Activated naive CD4-positive, alpha-beta T cell treated with anti-CD3 and anti-CD28 coated beads for 36 hours (primary cell): ENCODE results near the gene STAT1. TPM values are rescaled to one million over a fixed set of nuclear protein-coding genes. Genes with fewer than 3 reads are reported as not detected.
A peak's percentile ranks its signal among the peaks of the same experiment; 100 is the strongest.

ENCODE experiments used
- CTCF ChIA-PET: fragments of 350-600 bp; sonication (Branson Sonifier 250); formaldehyde crosslinking; loops from one replicate; lab custom pipeline; 2021; ENCODE audit warnings: antibody characterized with exemption; lab: Charles Lee
- DNase-seq: peaks from one replicate; pipeline ENCODE4 v3.0.0-alpha.2; 2020
- H3K27ac Mint-ChIP-seq: one replicate; pipeline ENCODE4 v1.8.0; 2021; ENCODE audit warnings: mild to moderate bottlenecking, mixed read lengths
- H3K27me3 Mint-ChIP-seq: one replicate; pipeline ENCODE4 v1.8.0; 2021; ENCODE audit warnings: low read depth, mixed read lengths
- H3K36me3 Mint-ChIP-seq: one replicate; pipeline ENCODE4 v1.8.0; 2021; ENCODE audit warnings: low read depth, mixed read lengths
- H3K4me1 Mint-ChIP-seq: one replicate; pipeline ENCODE4 v1.8.0; 2021; ENCODE audit warnings: low read depth, mixed read lengths
- H3K4me3 Mint-ChIP-seq: one replicate; pipeline ENCODE4 v1.8.0; 2021; ENCODE audit warnings: mild to moderate bottlenecking, moderate library complexity, mixed read lengths
- H3K9me3 Mint-ChIP-seq: one replicate; pipeline ENCODE4 v1.8.0; 2021; ENCODE audit warnings: mixed read lengths
- intact Hi-C: fragments of 100-400 bp; cut with micrococcal nuclease; formaldehyde crosslinking; loops from one replicate; pipeline ENCODE4 v1.15.1; 2023
- total RNA-seq, 2 experiments: library from RNA; stranded (reverse); gene quantifications; one replicate each; pipeline ENCODE4 v1.2.3, GENCODE V29; 2021

Gene STAT1
- total RNA-seq, 2 experiments from 2014 or later = 376 to 402 TPM

DNA sequence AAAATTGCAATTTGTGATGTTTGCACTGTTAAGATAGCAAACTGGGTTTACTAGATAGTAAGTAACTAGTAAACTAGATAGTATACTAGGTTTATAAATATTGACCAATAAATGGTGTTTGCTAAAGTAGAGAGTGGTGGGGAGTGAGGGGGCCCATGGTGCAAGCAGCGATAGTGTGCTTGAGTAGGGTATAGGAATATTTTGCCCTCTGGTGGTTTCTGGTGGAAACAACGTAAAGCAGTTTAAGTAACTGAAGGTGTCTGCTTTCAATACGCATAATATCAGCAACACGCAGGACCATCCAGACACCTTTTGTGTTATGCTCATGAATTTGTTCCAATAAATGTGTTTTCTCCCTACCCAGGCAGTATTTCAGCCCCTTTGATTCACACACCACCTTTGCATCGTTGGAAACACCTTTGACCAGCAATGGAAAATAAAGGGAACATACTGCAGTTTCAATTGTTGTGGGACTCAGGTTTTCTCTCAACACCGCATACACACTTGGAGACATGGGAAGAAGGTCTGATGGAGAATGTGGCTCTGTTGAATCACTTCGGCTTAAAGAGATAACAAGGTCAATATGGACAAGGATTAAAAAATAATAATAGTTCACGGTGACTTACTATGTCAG is 16.7 kb upstream of the STAT1 start:
- intact Hi-C loops = loop anchor here (1.0 to 5.0 kb wide), 4 partner anchors 16 to 249 kb away; partner anchors contain the start of gene STAT1
- H3K9me3 Mint-ChIP-seq = no peaks in the 10 kb centered on the region
- no peaks in the 10 kb centered on the region for H3K27me3 Mint-ChIP-seq
- no peak overlapping the region for H3K4me3 Mint-ChIP-seq
- peak; percentile 59 for DNase-seq
- H3K36me3 Mint-ChIP-seq = peaks cover 18% of the 10 kb centered on the region
- CTCF ChIA-PET = interaction anchor here (0.7 to 2.5 kb wide), 8 partner anchors 10 to 247 kb away, joined by 3 to 15 read pairs (median 4); no protein-coding TSS in a partner anchor
- H3K27ac Mint-ChIP-seq = peak overlapping the region; percentile 44
- H3K4me1 Mint-ChIP-seq = peaks cover 48% of the 10 kb centered on the region

DNA sequence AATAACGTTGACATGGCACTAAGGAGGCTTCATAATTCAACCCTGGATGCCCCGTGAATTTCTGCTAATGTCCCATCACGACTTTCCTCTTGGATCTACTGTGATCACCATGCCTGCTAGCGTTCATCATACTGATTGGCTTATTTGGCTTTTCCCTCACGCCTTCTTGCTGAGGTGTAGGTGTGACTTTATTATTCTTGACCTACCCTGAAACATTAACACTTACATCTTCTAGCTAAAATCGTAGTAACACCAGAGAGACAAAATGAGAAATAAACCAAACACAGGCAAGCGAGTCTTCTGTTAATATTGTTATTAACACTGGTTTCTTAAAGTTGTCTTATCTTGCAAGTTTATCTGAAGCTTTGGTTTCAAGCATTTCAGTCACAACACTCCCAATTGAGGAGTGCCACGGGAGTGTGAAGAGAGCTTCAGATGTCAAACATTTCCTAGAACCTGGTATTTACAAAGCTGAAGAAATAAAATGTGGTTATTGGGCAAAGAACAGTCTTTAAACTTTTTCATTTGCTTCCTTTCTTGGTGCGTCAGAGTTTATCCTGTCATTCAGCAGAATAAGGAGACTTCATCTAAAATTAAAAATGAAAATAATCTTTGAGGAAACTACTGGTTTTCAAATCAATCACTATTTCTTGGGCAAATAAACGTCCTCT is 15.4 kb upstream of the STAT1 start:
- CTCF ChIA-PET = interaction anchor here (0.7 to 2.5 kb wide), 13 partner anchors 9 to 524 kb away, joined by 3 to 15 read pairs (median 4); no protein-coding TSS in a partner anchor
- Mint-ChIP-seq H3K4me3 (no peak overlapping the region), H3K27me3 (no peaks in the 10 kb centered on the region), H3K36me3 (peaks cover 17% of the 10 kb centered on the region), H3K27ac (peak overlapping the region; percentile 79), H3K9me3 (no peaks in the 10 kb centered on the region), H3K4me1 (peaks cover 60% of the 10 kb centered on the region)
- DNase-seq = no peak
- intact Hi-C loops = loop anchor here (1.0 to 10.0 kb wide), 2 partner anchors 8 to 1725 kb away; no protein-coding TSS in a partner anchor

DNA sequence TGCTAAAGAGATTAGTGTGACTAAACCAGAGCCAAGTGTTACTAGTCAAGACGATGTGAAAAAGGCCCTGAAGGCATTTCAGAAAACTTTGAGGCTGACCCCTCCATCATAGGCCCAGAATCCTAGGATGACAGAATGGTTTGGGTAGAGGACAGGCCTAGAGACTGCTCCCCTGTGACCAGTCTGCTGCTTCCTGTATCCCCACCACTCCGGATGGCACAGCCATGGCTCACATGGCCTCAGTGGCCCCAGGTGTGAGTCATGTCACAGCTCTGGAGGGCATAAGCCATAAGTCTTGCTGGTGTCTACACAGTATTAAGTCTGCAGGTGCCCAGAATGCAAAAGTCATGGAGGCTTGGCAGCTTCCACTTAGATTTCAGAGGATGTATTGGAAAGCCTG is 12.4 kb upstream of the STAT1 start:
- Mint-ChIP-seq H3K27ac (no peak overlapping the region), H3K27me3 (no peaks in the 10 kb centered on the region), H3K36me3 (peaks cover 17% of the 10 kb centered on the region), H3K9me3 (no peaks in the 10 kb centered on the region), H3K4me3 (no peak overlapping the region), H3K4me1 (peaks cover 63% of the 10 kb centered on the region)
- CTCF ChIA-PET = interaction anchor here (0.7 to 1.1 kb wide), 3 partner anchors 12 to 176 kb away, joined by 3 to 4 read pairs (median 4); partner anchors contain the start of gene STAT1
- intact Hi-C loops = loop anchor here (10.0 kb wide), 1 partner anchor 1722 kb away; no protein-coding TSS in a partner anchor
- no peak for DNase-seq

DNA sequence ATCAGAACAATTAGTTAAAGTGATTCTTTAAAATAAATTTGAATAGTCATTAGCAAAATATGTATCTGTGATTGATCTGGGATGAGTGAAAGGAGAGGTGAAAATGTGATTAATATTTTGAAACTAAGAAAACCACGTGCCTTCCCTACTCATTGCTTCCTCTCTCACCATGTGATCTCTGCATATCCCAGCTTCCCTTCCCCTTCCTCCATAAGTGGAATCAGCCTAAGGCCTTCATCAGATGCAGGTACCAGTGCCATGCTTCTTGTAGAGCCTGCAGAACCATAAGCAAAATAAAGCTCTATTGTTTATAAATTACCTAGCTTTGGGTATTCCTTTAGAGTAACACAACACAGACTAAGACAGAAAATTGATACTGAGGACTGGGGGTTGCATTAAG is 11.2 kb upstream of the STAT1 start:
- Mint-ChIP-seq H3K4me3 (no peak overlapping the region), H3K9me3 (no peaks in the 10 kb centered on the region), H3K27me3 (no peaks in the 10 kb centered on the region), H3K27ac (peak overlapping the region; percentile 21), H3K36me3 (peaks cover 17% of the 10 kb centered on the region), H3K4me1 (peaks cover 51% of the 10 kb centered on the region)
- no peak for DNase-seq
- intact Hi-C loops = loop anchor here (10.0 kb wide), 1 partner anchor 1720 kb away; no protein-coding TSS in a partner anchor
- CTCF ChIA-PET = interaction anchor here (1.2 kb wide), 2 partner anchors 10 to 11 kb away, joined by 3 to 4 read pairs; partner anchors contain the start of gene STAT1

DNA sequence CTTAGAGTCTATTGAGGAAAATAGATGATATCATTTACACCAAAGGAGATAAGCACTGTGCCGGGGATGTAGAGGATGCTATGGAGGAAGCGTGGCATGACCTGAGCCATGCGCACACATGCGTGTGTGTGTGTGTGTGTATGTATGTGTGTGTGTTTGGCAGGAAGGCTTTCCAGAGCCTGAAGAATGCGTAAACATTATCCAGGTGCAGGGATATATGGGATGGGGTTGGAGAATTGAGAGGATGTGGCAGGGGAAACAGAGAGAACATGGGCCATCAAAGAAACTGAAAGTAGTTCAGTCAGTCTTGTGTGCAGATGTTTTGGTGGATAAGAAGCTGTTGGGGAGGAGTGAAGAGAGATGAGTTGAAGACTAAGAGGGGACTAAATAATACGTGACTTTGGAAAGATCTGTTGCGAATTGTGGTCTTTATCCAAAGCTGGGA is 9.3 kb upstream of the STAT1 start:
- no peak for DNase-seq
- Mint-ChIP-seq H3K4me3 (no peak overlapping the region), H3K4me1 (peaks cover 46% of the 10 kb centered on the region), H3K27ac (no peak overlapping the region), H3K9me3 (no peaks in the 10 kb centered on the region), H3K27me3 (no peaks in the 10 kb centered on the region), H3K36me3 (peaks cover 9% of the 10 kb centered on the region)
- CTCF ChIA-PET = interaction anchor here (1.1 to 1.6 kb wide), 4 partner anchors 8 to 29 kb away, joined by 3 to 5 read pairs (median 4); no protein-coding TSS in a partner anchor
- intact Hi-C loops = loop anchor here (2.0 to 10.0 kb wide), 7 partner anchors 230 to 1718 kb away; partner anchors contain the start of genes ASNSD1 and NAB1

DNA sequence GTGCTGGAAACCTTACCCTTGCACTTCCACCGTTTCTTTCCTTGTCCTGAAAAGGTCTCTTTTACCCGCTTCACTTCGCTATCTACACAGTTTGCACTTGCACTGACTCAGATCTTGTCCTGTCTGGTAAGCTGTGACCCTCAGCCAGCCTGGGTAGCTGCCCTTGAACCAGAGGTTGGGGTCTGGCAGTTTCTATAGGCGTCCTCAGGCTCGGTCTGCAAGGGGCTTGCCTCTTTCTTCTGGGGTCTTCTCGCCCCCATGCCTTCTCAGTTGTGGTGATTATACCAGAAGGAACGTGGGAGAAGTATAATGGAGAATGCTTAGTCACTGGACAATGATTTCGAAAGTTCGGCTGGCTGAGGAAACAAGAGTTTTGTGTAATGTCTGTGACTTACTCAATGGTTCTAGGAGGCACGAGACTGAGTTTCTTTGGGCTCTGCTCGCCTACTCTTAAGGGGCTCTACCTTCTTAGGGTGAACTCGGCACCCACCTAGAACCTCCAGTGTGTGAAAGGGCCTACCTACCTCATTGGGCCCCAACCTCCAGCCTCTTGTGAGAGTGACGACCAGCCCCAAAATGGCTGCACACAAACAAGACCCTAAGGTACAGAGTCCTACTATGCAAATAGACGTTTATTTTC is 6.9 kb upstream of the STAT1 start:
- CTCF ChIA-PET = interaction anchor here (1.0 to 1.3 kb wide), 2 partner anchors 8 to 33 kb away, joined by 4 read pairs; no protein-coding TSS in a partner anchor
- H3K4me1 Mint-ChIP-seq = peaks cover 41% of the 10 kb centered on the region
- peaks cover 5% of the 10 kb centered on the region for H3K9me3 Mint-ChIP-seq
- no peaks in the 10 kb centered on the region for H3K27me3 Mint-ChIP-seq
- no peak overlapping the region for H3K27ac Mint-ChIP-seq
- peaks cover 5% of the 10 kb centered on the region for H3K36me3 Mint-ChIP-seq
- peak; percentile 61 for DNase-seq
- intact Hi-C loops = loop anchor here (1.0 to 10.0 kb wide), 14 partner anchors 8 to 1716 kb away; partner anchors contain the start of genes ASNSD1, NAB1 and NABP1
- H3K4me3 Mint-ChIP-seq = no peak overlapping the region

DNA sequence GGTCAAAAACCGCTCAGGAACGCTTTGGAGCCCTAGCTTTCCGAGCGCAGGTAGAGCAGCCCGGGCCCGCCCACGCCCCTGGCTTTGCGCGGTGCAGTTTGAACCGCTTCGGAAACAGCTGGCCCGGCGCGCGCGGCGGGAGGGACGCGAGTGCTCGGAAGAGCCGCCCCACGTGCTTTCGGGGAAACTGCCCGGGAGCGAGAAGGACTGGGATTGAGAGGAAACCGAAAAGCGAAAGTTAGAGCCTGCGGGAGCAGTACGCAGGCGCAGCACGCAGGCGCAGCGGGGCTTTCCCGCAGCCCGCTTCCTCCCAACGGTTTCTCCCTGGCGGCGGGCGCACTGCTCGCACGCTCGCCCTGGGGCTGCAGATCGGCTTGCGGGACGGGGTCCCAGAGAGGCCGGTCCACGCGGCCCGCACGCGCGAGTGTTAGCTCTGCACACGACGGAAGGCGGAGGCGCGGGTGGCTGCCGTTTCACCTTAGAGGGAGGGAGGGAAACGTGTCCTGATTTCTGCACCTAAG is 6.3 kb upstream of the STAT1 start:
- DNase-seq = peak; percentile 93
- Mint-ChIP-seq H3K27me3 (no peaks in the 10 kb centered on the region), H3K27ac (no peak overlapping the region), H3K9me3 (peaks cover 8% of the 10 kb centered on the region), H3K4me3 (no peak overlapping the region), H3K4me1 (peaks cover 36% of the 10 kb centered on the region), H3K36me3 (peaks cover 4% of the 10 kb centered on the region)
- CTCF ChIA-PET = interaction anchor here (0.9 to 1.3 kb wide), 6 partner anchors 8 to 170 kb away, joined by 3 to 4 read pairs (median 4); no protein-coding TSS in a partner anchor
- intact Hi-C loops = loop anchor here (1.0 to 10.0 kb wide), 12 partner anchors 9 to 1715 kb away; partner anchors contain the start of genes ASNSD1, NAB1 and NABP1

DNA sequence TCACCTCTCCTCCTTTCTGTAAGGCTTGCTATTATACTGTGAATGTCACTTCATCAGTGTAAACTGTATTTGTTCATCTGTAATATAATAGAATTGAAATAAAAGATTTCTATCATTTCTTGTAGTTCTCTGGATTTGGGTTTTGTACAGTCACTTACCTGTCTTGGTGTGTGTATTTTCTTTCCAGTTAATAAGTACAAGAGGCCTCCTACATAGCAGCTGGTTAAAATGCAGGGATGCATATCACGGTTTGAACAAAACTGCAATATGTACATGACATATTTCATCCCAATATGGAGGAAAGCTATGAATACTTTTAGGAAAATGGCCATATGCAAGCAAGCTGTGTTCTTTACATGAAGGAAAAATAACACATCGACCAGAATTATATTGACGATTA is 5.4 kb upstream of the STAT1 start:
- Mint-ChIP-seq H3K36me3 (peaks cover 3% of the 10 kb centered on the region), H3K4me3 (no peak overlapping the region), H3K27ac (peak overlapping the region; percentile 74), H3K4me1 (peaks cover 27% of the 10 kb centered on the region), H3K27me3 (no peaks in the 10 kb centered on the region), H3K9me3 (peaks cover 8% of the 10 kb centered on the region)
- intact Hi-C loops = no loop called here
- no peak for DNase-seq
- CTCF ChIA-PET = interaction anchor here (0.9 to 1.3 kb wide), 6 partner anchors 9 to 169 kb away, joined by 3 to 4 read pairs (median 4); no protein-coding TSS in a partner anchor

DNA sequence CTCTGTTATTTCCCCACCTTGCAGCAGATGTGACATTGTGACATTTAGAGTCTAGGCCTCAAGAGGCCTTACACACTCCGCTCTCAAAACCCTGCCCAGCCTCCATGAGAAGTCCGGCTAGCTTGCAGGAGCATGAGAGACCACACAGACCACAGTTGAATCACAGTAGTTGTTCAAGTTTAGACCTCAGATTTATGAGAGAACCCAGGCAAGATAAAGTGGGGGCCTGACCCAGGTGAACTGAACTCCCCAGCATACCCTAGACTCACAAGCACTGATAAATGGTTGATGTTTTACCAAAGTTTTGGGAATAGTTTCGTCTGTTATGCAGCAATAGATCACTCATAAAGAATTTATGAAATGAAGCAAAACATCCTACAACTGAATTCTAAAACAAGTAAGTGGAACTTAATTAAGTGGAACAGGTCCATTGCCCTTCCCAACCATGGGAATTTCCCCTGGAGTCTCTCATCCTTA is 4.7 kb upstream of the STAT1 start:
- Mint-ChIP-seq H3K4me1 (peaks cover 24% of the 10 kb centered on the region), H3K36me3 (peaks cover 3% of the 10 kb centered on the region), H3K4me3 (peak overlapping the region; percentile 48), H3K9me3 (peaks cover 8% of the 10 kb centered on the region), H3K27ac (peak overlapping the region; percentile 74), H3K27me3 (no peaks in the 10 kb centered on the region)
- DNase-seq = no peak
- intact Hi-C loops = no loop called here
- CTCF ChIA-PET = interaction anchor here (1.3 kb wide), 1 partner anchor 136 kb away, joined by 4 read pairs; no protein-coding TSS in a partner anchor

DNA sequence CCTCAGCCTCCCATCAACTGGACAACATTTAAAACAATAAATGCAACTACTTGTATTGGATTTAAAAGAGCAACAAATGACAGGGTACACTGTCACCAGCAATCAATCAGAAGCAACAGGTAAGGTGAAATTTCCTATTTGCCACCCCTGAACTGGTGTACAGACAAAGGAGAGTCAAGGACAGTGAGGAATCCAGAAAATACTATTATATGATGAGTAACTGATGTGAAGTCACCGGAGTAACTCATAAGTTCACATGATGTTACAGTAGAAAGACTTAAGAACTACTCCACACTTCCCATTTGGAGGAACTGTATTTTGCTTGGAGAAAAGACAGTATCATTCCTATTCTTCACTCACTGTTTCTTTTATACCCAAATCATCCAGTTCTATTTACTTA is 4.1 kb upstream of the STAT1 start:
- peak overlapping the region; percentile 48 for H3K4me3 Mint-ChIP-seq
- peaks cover 24% of the 10 kb centered on the region for H3K4me1 Mint-ChIP-seq
- no peaks in the 10 kb centered on the region for H3K27me3 Mint-ChIP-seq
- intact Hi-C loops = no loop called here
- peaks cover 8% of the 10 kb centered on the region for H3K9me3 Mint-ChIP-seq
- peaks cover 3% of the 10 kb centered on the region for H3K36me3 Mint-ChIP-seq
- DNase-seq = no peak
- peak overlapping the region; percentile 37 for H3K27ac Mint-ChIP-seq
- CTCF ChIA-PET = no interaction called here

DNA sequence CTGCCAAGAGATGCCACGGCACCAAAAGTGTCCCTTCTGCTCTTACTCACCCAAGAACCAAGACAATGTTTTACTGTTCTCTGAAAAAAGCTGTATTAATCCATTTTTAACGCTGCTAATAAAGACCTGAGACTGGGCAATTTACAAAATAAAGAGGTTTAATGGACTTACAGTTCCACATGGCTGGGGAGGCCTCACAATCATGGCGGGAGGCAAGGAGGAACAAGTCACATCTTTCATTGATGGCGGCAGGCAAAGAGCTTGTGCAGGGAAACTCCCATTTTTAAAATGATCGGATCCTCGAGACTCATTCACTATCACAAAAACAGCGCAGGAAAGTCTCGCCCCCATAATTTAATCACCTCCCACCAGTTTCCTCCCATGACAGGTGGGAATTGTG is 1.9 kb upstream of the STAT1 start:
- no peak overlapping the region for H3K4me3 Mint-ChIP-seq
- no peak for DNase-seq
- CTCF ChIA-PET = interaction anchor here (1.4 kb wide), 1 partner anchor 13 kb away, joined by 4 read pairs; no protein-coding TSS in a partner anchor
- peaks cover 31% of the 10 kb centered on the region for H3K4me1 Mint-ChIP-seq
- H3K27me3 Mint-ChIP-seq = no peaks in the 10 kb centered on the region
- intact Hi-C loops = loop anchor here (1.0 to 2.0 kb wide), 4 partner anchors 98 to 661 kb away; partner anchors contain the start of gene NEMP2
- peaks cover 8% of the 10 kb centered on the region for H3K9me3 Mint-ChIP-seq
- peaks cover 3% of the 10 kb centered on the region for H3K36me3 Mint-ChIP-seq
- H3K27ac Mint-ChIP-seq = no peak overlapping the region
